ENCODE results near the gene WASHC4.
"Not testable (repeated sequence)": the region's sequence is repeated elsewhere in the genome, so short reads cannot be mapped to it uniquely, and the experiment has no call there.

WASHC4 gene

DNA sequence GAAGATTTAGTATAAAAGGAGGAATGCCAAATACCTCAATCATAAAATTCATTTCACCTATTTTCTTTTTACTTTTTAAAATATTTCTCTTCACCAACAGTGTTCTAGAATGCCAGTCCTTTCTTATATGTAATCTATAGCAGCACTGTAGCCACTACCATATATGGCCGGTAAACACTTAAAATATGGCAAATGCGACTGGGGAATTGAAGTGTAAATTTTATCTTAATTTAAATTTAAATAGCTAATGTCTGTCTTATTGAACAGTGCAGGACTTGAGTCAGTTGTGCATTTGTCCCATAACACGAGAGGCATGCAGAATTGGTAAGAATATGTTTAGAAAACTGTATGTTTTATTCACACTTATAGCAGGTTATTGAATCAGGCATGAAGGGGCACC lies 50.1 kb downstream of the WASHC4 start:
- DNase-seq (ENCODE audit: insufficient read length, low spot score) (no peak), FAIRE-seq (no peak)

DNA sequence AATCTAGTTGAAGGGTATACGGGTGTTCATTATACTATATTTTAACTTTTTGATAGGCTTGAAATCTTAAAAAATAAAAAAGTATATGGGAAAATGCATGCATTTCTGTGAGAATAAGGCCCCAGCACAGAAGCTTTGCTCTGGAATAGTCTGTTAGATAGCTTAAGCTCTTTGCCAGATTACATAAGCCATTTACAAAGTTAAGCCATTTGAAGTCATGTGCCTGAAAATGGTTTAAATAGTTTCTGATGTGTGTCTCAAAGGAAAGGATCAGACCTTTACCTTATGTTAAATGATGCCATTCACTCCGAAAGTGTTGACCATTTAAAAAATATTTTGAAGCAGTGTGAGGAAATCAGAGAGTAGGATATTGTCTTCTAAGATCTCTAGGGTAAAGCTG lies 51.3 kb downstream of the WASHC4 start:
- DNase-seq (ENCODE audit: insufficient read length, low spot score) (no peak), FAIRE-seq (no peak)

DNA sequence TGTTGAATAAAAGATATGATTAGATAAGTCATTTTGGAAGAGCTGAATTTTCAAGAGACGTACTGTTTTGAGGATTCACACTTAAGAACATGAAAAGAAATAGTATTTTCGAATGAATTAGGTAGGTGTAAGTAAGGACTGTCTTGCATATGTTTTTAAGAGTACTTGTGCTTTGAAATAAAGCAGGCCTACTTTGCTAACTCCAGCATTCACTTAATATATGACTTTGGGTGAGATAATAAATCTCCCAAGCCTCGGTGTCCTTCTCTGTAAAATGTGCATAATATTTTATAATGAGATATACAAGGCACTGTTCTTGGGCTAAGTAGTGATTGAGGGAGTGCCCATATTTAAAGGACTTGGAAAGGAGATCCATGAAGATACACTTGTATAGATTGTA lies 54.6 kb downstream of the WASHC4 start:
- DNase-seq (ENCODE audit: insufficient read length, low spot score) (no peak), FAIRE-seq (no peak)

- DNase-seq (ENCODE audit: insufficient read length, low spot score), result no peak
Measured at GRCh38 chr12:105164068-105164467, 56.5 kb downstream of the WASHC4 start.

DNA sequence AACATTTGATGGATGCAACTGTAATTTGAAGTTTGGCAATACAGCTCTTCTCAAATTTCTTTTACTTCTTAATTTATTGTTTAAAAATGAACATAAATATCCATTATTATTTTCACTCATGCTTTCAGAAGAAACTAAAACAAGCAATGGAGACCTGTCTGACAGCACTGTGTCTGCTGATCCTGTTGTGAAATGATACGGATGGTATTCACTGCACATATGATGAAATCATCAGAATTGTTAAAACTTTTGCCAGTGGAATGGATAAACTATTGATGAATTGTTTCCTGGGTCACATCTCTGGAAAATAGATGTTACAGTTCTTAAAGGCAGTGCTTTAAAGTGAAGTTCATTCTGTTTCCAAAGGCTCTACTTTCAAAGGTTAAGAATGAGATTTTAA lies 59.2 kb downstream of the WASHC4 start:
- FAIRE-seq, result peak; percentile 42
- DNase-seq (ENCODE audit: insufficient read length, low spot score), result no peak

More at GRCh38 chr12:105164068-105164467, 56.5 kb downstream of the WASHC4 start:
- FAIRE-seq, result no peak

GRCh38 chr12:105167346-105167745 lies 59.8 kb downstream of the WASHC4 start:
- no peak for DNase-seq (ENCODE audit: insufficient read length, low spot score)
- FAIRE-seq, result no peak

DNA sequence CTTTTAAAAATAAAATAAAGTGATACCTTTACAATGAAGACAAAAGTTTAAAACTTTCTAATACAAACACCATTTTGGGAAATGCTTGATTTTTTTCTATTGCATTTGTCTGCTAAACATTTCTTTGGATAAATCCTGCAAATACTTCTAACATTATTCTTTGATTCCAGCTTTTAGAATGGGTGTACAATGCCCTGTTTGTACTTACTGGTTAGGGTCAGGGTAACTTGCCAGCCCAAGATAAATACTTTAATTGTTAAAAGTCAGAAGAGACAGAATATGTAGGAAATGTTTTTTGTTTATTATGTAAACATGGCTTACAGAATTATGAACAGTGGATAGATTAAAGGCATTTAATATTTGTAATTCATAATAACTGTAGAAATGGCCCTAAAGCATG lies 60.5 kb downstream of the WASHC4 start:
- no peak for DNase-seq (ENCODE audit: insufficient read length, low spot score)
- FAIRE-seq, result no peak

GRCh38 chr12:105170139-105170538 lies 62.6 kb downstream of the WASHC4 start:
- FAIRE-seq (no peak), DNase-seq (ENCODE audit: insufficient read length, low spot score) (no peak)

DNA sequence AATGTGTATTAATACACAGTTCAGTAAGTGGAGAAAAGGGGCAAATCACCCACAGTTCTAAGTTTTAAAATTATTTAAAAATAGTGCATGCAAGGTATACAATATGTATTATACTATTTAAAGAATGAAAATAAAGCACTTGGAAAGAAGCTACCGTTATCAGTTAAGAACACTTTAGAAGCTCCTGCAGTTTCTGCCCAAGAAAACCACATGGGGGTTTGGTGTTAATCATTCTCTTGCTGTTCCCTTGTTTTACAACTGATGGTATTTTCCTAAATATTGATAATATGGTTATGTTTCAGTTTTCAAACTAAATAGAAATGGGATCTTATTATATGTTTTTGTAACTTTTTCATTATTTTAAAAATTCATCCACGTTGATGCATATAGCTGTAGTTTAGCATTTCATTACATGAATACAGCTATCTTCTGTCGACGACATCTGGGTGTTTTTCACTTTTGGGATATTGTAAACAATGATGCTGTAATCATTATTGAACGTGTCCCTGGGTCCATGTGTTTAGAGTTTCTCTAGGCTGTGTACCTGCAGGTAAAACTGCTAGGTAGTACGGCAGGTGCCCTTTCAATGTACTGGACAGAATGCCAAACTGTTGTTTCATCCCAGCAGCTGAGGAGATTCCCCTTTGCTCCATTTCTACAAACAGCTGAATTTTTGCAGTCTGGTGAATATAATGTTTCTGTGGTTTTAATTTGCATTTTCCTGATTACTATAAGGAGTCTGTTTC lies 64.3 kb downstream of the WASHC4 start:
- FAIRE-seq (no peak), DNase-seq (ENCODE audit: insufficient read length, low spot score) (no peak)

- no peak for FAIRE-seq
- DNase-seq (ENCODE audit: insufficient read length, low spot score), result no peak
Measured at GRCh38 chr12:105175397-105175990, 68.0 kb downstream of the WASHC4 start.

GRCh38 chr12:105177208-105177607 lies 69.7 kb downstream of the WASHC4 start:
- DNase-seq (ENCODE audit: insufficient read length, low spot score), result no peak
- FAIRE-seq, result no peak

DNA sequence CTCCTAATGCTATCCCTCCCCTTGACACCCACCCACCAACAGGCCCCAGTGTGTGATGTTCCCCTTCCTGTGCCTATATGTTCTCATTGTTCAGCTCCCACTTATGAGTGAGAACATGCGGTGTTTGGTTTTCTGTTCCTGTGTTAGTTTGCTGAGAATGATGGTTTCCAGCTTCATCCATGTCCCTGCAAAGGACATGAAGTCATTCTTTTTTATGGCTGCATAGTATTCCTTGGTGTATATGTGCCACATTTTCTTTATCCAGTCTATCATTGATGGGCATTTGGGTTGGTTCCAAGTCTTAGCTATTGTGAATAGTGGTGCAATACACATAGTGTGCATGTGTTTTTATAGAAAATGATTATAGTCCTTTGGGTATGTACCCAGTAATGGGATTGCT lies 71.6 kb downstream of the WASHC4 start:
- FAIRE-seq; DNase-seq (ENCODE audit: insufficient read length, low spot score): not testable (repeated sequence)

DNA sequence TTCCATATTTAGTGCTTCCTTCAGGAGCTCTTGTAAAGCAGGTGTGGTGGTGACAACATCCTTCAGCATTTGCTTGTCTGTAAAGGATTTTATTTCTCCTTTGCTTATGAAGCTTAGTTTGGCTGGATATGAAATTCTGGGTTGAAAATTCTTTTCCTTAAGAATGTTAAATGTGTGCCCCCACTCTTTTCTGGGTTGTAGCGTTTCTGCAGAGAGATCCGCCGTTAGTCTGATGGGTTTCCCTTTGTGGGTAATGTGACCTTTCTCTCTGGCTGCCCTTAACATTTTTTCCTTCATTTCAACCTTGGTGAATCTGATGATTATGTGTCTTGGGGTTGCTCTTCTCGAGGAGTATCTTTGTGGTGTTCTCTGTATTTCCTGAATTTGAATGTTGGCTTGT lies 75.9 kb downstream of the WASHC4 start:
- FAIRE-seq; DNase-seq (ENCODE audit: insufficient read length, low spot score): not testable (repeated sequence)

DNA sequence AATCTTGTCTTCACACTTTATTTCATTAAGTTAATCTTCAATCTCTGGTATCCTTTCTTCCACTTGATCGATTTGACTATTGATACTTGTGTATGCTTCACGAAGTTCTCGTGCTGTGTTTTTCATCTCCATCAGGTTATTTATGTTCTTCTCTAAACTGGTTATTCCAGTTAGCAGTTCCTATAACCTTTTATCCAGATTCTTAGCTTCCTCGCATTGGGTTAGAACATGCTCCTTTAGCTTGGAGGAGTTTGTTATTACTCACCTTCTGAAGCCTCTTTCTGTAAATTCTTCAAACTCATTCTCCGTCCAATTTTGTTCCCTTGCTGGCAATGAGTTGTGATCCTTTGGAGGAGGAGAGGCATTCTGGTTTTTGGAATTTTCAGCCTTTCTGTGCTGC lies 76.4 kb downstream of the WASHC4 start:
- not testable (repeated sequence) for FAIRE-seq; DNase-seq (ENCODE audit: insufficient read length, low spot score)

DNA sequence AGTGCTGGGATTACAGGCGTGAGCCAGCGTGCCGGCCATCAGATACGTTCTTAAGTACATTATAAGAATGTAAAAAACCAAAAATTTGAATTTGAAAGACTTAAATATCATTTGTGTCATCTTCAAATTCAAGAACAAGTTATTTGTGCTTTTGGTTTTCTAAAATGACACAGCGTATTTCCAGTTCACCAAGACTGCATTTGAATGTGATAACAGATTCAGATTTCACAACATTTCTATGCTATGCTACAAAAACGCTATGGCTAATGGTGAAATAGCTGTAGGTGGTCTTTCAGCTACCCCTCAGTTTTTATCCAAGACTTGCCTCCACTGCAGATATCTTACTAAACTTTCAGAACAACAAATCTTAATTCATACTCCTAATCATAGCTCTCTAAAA lies 81.8 kb downstream of the WASHC4 start:
- DNase-seq (ENCODE audit: insufficient read length, low spot score) (no peak), FAIRE-seq (no peak)

DNA sequence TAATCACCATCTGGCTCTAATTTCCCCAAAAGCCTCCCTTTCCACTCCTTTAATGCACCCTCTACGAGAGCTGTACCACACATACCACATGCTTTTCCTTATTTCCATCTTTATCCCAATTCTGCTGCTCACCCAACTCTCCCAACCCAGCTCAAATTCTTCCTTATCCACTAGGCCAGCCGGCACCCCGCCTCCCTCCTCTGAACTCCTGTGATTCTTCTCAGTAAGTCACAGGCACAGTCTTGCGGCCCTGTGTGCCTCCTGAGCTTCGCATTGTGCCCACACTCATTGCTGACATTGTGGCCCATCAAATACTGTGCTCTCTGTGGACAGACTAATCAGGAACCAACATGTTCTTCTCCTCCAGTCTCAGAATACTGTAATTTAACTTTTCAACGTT lies 83.0 kb downstream of the WASHC4 start:
- no peak for DNase-seq (ENCODE audit: insufficient read length, low spot score)
- no peak for FAIRE-seq

- FAIRE-seq (no peak), DNase-seq (ENCODE audit: insufficient read length, low spot score) (no peak)
Measured at GRCh38 chr12:105192624-105193225, 85.2 kb downstream of the WASHC4 start.

DNA sequence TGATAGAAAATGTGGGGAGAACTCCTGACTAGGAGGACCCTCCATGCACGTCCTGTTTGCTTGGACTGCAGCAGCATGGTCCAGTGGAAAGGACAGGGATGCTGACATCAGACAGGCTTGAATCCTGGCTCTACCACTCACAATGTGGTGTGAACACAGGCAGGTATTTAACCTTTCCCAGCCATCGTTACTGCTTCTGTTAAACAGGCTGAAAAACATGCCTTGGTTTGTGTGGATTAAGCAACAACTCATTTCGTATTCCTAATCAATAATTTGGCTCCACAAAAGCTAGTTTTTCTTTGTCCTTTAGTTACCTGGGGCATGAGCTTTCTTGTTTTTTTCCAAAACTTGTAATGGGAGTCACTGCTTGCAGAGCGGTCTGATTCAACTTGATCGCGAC lies 87.4 kb downstream of the WASHC4 start:
- FAIRE-seq, result no peak
- no peak for DNase-seq (ENCODE audit: insufficient read length, low spot score)

- DNase-seq (ENCODE audit: insufficient read length, low spot score) (no peak), FAIRE-seq (no peak)
Measured at GRCh38 chr12:105196090-105196489, 88.6 kb downstream of the WASHC4 start.

- DNase-seq (ENCODE audit: insufficient read length, low spot score) (no peak), FAIRE-seq (no peak)
Measured at GRCh38 chr12:105198961-105199360, 91.4 kb downstream of the WASHC4 start.

- no peak for FAIRE-seq
- no peak for DNase-seq (ENCODE audit: insufficient read length, low spot score)
Measured at GRCh38 chr12:105200385-105200784, 92.9 kb downstream of the WASHC4 start.

DNA sequence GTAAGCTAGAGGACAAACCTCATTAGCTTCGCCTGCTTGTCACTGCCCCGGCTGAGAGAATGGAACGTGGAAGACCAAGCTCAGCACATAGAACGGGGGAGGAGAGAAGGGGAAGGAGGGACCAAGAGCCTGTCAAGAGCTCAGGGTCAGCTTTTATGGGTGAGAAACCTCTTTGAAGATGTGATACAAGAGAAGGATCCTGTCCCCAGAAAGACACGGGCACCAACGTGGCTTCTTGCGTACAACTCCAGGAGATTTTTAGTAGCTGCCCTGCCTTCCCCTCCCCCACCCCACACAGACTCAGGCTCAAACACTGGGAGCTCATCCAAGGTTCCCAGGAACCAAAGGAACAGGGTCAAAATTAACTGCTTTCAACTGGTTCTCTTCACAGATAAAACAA lies 93.8 kb downstream of the WASHC4 start:
- DNase-seq (ENCODE audit: insufficient read length, low spot score), result no peak
- FAIRE-seq, result no peak
